Psoas muscle (tissue), 8 donors: ENCODE data around the gene CBR1. TPM values are rescaled to one million over a fixed set of nuclear protein-coding genes. Genes with fewer than 3 reads are reported as not detected.

ENCODE experiments used
- ATAC-seq, 4 donors: fragments of 200-7000 bp; cut with Tn5 transposase; one replicate each; pipeline ENCODE4 v1.9.1; 2020; ENCODE audit warnings: moderate library complexity in 3 of 4, mild to moderate bottlenecking in 2 of 4
- DNase-seq, 2 donors: peaks; one replicate each; pipeline ENCODE4 v3.0.0-alpha.2; 2020
- H3K27ac ChIP-seq: fragments of 200-600 bp; one replicate; pipeline ENCODE4 v1.8.0; 2022
- H3K27me3 ChIP-seq, 3 donors: fragments of 200-600 bp in 1 of 3; one replicate each; pipeline versions ENCODE4 v1.6.1 to v1.8.0; 2013 to 2022; ENCODE audit warnings: low read length in 2 of 3, mild to moderate bottlenecking in 2 of 3, moderate library complexity in 1 of 3; ENCODE audit not compliant: insufficient read depth in 3 of 3
- H3K36me3 ChIP-seq, 2 donors: fragments of 200-600 bp in 1 of 2; one replicate each; pipeline versions ENCODE4 v1.6.1 to v1.8.0; 2013 to 2022; ENCODE audit warnings: low read depth in 1 of 2, mild to moderate bottlenecking in 1 of 2, moderate library complexity in 1 of 2; ENCODE audit not compliant: insufficient read depth in 1 of 2
- H3K4me1 ChIP-seq: fragments of 200-600 bp; one replicate; pipeline ENCODE4 v1.8.0; 2022
- H3K4me3 ChIP-seq: fragments of 200-600 bp; one replicate; pipeline ENCODE4 v1.8.0; 2022; ENCODE audit warnings: mild to moderate bottlenecking
- H3K9me3 ChIP-seq: fragments of 200-600 bp; one replicate; pipeline ENCODE4 v1.8.0; 2022
- CTCF ChIP-seq: fragments of 200-600 bp; IDR thresholded peaks from one replicate; pipeline ENCODE4 v1.8.0; 2022; ENCODE audit warnings: antibody characterized with exemption
- WGBS, 3 donors: extraction: QIAGEN DNeasy Blood & Tissue Kit; methylation state at CpG; one replicate each; pipeline versions ENCODE4 v1.1.6 to v1.1.7; 2013; 5-methylcytosine and 5-hydroxymethylcytosine counted together
- intact Hi-C, 2 donors: fragments of 100-400 bp; cut with DNase I; formaldehyde crosslinking; loops; one replicate each; pipeline versions ENCODE4 v1.11.0 to v1.14.2; 2022
- polyA plus RNA-seq, 3 donors: library from polyadenylated mRNA; stranded (reverse); fragments of 200-250 nt; gene quantifications; one replicate each; pipeline ENCODE4 v1.2.3, GENCODE V29; 2013
- total RNA-seq, 4 donors: library from RNA; stranded (reverse); fragmentation: NEBNext Ultra II Directional in 2 of 4; extraction: Animal tissue kit (Norgen Biotek cat#: 25700) in 2 of 4; gene quantifications; one replicate each; pipeline versions ENCODE4 v1.2.1 to v1.2.4, GENCODE V29; 2021 to 2023
- donor health status: healthy with polysubstance abuse.
- donor health status: DM: no; HTN: no; CAD: no; lungs with moderate emphysema.
- donor health status: Bipolar disorder and iron deficiency.
- donor health status: healthy.
- donor health status: DM: yes; HTN: yes; CAD: no.
- donor health status: DM: no; HTN: no; CAD: no.
- donor health status: DM: no; HTN: no; CAD: no.
- donor health status: DM: yes; HTN: yes; CAD: no.

The CBR1 gene
- total and polyA plus RNA-seq, 7 donors, result 15.2 to 94.0 (median 45.9) TPM

- intact Hi-C loops, result no loop called here
- H3K4me3 ChIP-seq, result no peak overlapping the region
- no peak for DNase-seq
- H3K4me1 ChIP-seq, result peaks cover 6% of the 10 kb centered on the region
- no peaks in the 10 kb centered on the region for H3K9me3 ChIP-seq
- no peak overlapping the region for H3K27ac ChIP-seq
- ATAC-seq, result no peak
- no peak for TF ChIP-seq CTCF
- H3K27me3 ChIP-seq, result no peaks in the 10 kb centered on the region
- peaks cover 0 to 14% of the 10 kb centered on the region in 2 donors for H3K36me3 ChIP-seq
- WGBS, 3 donors, result 75 to 87% (median 82%) methylated on average over 9 of the region's 9 CpGs
Measured at GRCh38 chr21:36077758-36078157, 7.9 kb downstream of the CBR1 start.

GRCh38 chr21:36079010-36079649, 9.3 kb downstream of the CBR1 start:
- H3K9me3 ChIP-seq, result no peaks in the 10 kb centered on the region
- peaks cover 0 to 3% of the 10 kb centered on the region in 2 donors for H3K36me3 ChIP-seq
- ATAC-seq, result peak in 3 of 4 donors; percentile 27 to 62 (median 47)
- WGBS, 3 donors, result 58 to 72% (median 64%) methylated on average over 14 of the region's 14 CpGs
- no peak overlapping the region for H3K4me3 ChIP-seq
- DNase-seq, result no peak
- TF ChIP-seq CTCF, result no peak
- intact Hi-C loops, result no loop called here
- no peaks in the 10 kb centered on the region for H3K4me1 ChIP-seq
- no peaks in the 10 kb centered on the region for H3K27me3 ChIP-seq
- no peak overlapping the region for H3K27ac ChIP-seq

GRCh38 chr21:36079671-36080070, 9.8 kb downstream of the CBR1 start:
- TF ChIP-seq CTCF, result no peak
- Histone ChIP-seq H3K4me3 (no peak overlapping the region), H3K27me3 (no peaks in the 10 kb centered on the region), H3K9me3 (no peaks in the 10 kb centered on the region), H3K27ac (no peak overlapping the region), H3K36me3 (no peaks in the 10 kb centered on the region), H3K4me1 (no peaks in the 10 kb centered on the region)
- WGBS, 3 donors, result 78 to 81% (median 79%) methylated on average over 8 of the region's 8 CpGs
- intact Hi-C loops, result no loop called here
- no peak for ATAC-seq
- no peak for DNase-seq

GRCh38 chr21:36080386-36080785, 10.6 kb downstream of the CBR1 start:
- H3K9me3 ChIP-seq, result no peaks in the 10 kb centered on the region
- no peak for ATAC-seq
- 65 to 82% (median 69%) methylated on average over 1 of the region's 1 CpG for WGBS, 3 donors
- no peaks in the 10 kb centered on the region for H3K36me3 ChIP-seq
- no peaks in the 10 kb centered on the region for H3K27me3 ChIP-seq
- no peak for DNase-seq
- no peaks in the 10 kb centered on the region for H3K4me1 ChIP-seq
- no peak for TF ChIP-seq CTCF
- no peak overlapping the region for H3K27ac ChIP-seq
- intact Hi-C loops, result no loop called here
- no peak overlapping the region for H3K4me3 ChIP-seq

GRCh38 chr21:36082237-36082664, 12.4 kb downstream of the CBR1 start:
- no peak overlapping the region for H3K4me3 ChIP-seq
- no peaks in the 10 kb centered on the region for H3K9me3 ChIP-seq
- H3K4me1 ChIP-seq, result peaks cover 3% of the 10 kb centered on the region
- H3K27ac ChIP-seq, result no peak overlapping the region
- no peaks in the 10 kb centered on the region for H3K27me3 ChIP-seq
- no peak for TF ChIP-seq CTCF
- ATAC-seq (no peak), DNase-seq (no peak)
- H3K36me3 ChIP-seq, result no peaks in the 10 kb centered on the region
- 94% methylated on average over 3 of the region's 3 CpGs for WGBS, 3 donors
- intact Hi-C loops, result no loop called here
